GM18868 (cell line): Measurements from ENCODE around the gene IGSF23.
"Not testable (repeated sequence)": the region's sequence is repeated elsewhere in the genome, so short reads cannot be mapped to it uniquely, and the experiment has no call there.

ENCODE experiments used
- ATAC-seq: cut with Tn5 transposase; IDR thresholded peaks from one replicate; pipeline ENCODE4 v1.9.1; 2021; ENCODE audit warnings: mild to moderate bottlenecking, moderate library complexity; ENCODE audit not compliant: unreplicated experiment

Gene IGSF23

DNA sequence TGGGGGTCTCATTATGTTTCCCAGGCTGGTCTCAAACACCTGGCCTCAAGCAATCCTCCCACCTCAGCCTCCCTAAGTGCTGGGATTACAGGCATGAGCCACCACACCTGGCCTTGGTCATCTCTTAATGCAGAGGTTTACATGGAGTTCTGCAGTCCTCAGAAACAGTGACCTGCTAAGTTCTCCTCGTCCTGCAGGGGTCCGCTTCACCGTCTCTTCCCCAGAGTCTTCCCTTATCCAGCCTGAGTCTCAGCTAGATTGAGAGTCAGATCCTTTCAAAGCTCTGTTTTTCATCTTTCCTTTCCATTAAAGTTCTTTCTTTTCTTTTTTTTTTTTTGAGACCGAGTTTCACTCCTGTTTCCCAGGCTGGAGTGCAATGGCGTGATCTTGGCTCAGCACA, 2.9 kb upstream of the IGSF23 start:
- not testable (repeated sequence) for ATAC-seq

DNA sequence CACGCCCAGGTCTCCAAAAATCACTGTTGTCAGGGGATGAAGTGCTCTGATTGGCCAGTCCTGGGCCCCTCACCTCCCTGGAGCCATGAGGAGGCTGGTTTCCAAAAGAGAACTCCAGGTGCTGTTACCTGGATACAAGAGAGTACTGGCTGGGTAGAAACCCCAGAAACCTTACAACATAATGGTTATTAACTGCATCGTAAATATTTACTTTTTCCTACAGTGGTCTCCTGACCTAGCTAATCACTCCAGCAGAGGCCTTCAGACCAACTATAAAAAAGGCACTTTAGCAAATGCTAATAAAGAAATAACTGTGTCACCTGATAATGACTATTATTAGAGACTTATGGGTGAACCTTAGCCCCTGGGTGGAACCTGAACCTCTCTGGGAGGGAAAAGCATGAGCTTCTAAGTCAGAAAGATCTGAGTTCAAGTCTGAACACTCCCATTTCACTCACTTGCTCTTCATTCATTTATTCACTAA, 1.5 kb upstream of the IGSF23 start:
- ATAC-seq: no peak

GRCh38 chr19:44614313-44614712, 950 bp downstream of the IGSF23 start:
- no peak for ATAC-seq

DNA sequence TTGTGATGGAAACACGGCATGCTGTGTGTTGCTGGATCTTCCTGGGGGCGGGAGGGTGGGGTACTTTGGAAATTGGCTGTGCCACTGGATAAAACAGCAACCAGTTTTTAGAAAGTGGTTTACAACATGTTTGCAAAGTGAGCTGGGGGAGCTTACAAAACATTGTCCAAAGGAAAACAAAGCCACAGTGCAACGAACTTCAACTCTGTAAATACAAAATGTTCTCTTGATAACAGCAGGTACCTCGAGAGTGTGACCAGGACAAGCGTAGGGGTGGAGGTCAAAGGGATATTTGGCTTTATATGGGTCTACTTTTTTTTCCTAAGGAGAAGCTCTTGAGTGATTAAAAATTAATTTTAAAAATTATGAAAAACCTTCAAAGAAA, 2.5 kb downstream of the IGSF23 start:
- ATAC-seq: no peak

- no peak for ATAC-seq
Observed at GRCh38 chr19:44617110-44617880, 3.9 kb downstream of the IGSF23 start.

DNA sequence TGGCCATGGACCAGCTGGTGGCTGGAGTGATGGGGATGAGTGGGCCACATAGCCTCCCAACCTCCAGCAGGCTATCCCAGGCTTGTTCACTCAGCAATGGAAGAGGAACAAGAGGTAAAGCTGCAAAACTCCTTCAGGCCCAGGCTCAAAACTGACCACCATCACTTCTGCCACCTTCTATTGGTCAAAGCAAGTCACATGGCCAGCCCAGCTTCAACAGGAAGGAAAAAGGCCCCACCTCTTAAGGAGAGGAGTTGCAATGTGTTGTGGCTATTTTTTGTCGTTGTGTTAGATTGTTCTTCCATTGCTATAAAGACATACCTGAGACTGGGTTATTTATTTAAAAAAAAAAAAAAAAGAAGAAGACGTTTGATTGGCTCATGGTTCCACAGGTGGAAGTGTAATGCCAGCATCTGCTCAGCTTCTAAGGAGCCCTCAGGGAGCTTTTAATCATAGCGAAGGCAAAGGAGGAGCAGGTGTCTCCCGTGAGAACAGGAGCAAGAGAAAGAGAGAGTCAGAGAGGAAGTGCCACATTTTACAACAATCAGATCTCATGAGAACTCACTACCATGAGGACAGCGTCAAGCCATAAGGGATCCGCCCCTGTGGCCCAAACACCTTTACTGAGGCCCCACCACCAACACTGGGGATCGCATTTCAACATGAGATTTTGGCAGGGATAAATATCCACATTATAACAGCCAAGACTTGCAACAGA, 5.4 kb downstream of the IGSF23 start:
- no peak for ATAC-seq

GRCh38 chr19:44620667-44621066, 7.3 kb downstream of the IGSF23 start:
- no peak for ATAC-seq

DNA sequence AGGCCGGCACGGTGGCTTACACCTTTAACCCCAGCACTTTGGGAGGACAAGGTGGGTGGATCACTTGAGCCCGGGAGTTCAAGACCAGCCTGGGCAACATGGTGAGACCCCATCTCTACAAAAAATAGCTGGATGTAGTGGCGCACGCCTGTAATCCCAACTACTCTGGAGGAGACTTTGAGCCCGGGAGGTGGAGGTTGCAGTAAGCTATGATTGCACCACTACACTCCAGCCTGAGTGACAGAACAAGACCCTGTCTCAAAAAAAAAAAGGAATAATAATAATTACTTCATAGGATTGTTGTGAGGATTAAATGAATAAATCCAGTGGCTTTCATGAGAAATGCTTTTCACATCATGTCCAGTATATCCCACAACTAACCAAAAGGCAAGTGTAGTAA, 8.0 kb downstream of the IGSF23 start:
- no peak for ATAC-seq

- ATAC-seq: no peak
Observed at GRCh38 chr19:44623080-44623479, 9.7 kb downstream of the IGSF23 start.

GRCh38 chr19:44623626-44624025, 10.3 kb downstream of the IGSF23 start:
- ATAC-seq: no peak

- ATAC-seq: no peak
Observed at GRCh38 chr19:44624840-44625354, 11.5 kb downstream of the IGSF23 start.

DNA sequence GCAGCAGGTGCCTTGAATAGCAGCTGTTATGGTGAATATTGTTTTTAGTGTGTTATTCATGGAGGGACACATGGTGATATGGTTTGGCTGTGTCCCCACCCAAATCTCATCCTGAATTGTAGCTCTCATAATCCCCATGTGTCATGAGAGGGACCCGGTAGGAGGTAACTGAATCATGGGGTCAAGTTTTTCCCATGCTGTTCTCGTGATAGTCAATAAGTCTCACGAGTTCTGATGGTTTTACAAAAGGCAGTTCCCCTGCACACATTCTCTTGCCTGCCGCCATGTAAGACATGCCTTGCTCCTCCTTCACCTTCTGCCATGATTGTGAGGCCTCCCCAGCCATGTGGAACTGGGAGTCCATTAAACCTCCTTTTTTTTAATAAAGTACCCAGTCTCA, 12.3 kb downstream of the IGSF23 start:
- ATAC-seq: not testable (repeated sequence)

DNA sequence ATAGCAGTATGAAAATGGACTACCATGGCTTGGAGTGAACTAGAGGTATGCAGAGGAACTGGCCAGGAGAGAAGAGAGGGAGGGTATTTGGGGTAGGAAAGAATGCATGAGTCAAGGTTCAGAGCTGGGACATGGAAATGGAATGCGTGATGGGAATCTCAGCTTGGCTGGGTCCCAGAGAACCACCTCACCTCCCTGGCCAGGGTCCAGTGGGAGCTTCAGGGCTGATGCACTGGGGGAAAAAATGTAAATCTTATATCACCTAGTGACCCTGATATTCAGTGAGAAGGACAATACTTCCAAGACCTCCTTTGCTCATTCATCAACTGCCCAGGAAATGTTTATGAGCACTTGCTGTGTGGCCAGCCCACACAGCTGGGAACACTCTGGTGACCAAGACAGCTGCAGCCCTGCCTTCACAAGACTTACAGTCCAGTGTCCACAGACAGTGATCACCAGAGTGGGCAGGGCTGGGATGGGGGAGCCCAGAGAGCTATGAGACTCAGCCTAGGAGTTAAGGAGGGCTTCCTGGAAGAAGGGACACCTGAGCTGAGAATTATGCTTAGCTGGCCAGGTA, 12.8 kb downstream of the IGSF23 start:
- ATAC-seq: no peak

- no peak for ATAC-seq
Observed at GRCh38 chr19:44627631-44628030, 14.3 kb downstream of the IGSF23 start.

- ATAC-seq: no peak
Observed at GRCh38 chr19:44628793-44629192, 15.4 kb downstream of the IGSF23 start.

GRCh38 chr19:44631611-44632010, 18.2 kb downstream of the IGSF23 start:
- not testable (repeated sequence) for ATAC-seq

- not testable (repeated sequence) for ATAC-seq
Observed at GRCh38 chr19:44634058-44634457, 20.7 kb downstream of the IGSF23 start.

GRCh38 chr19:44634785-44635184, 21.4 kb downstream of the IGSF23 start:
- no peak for ATAC-seq

GRCh38 chr19:44635581-44636438, 22.4 kb downstream of the IGSF23 start:
- ATAC-seq: no peak

DNA sequence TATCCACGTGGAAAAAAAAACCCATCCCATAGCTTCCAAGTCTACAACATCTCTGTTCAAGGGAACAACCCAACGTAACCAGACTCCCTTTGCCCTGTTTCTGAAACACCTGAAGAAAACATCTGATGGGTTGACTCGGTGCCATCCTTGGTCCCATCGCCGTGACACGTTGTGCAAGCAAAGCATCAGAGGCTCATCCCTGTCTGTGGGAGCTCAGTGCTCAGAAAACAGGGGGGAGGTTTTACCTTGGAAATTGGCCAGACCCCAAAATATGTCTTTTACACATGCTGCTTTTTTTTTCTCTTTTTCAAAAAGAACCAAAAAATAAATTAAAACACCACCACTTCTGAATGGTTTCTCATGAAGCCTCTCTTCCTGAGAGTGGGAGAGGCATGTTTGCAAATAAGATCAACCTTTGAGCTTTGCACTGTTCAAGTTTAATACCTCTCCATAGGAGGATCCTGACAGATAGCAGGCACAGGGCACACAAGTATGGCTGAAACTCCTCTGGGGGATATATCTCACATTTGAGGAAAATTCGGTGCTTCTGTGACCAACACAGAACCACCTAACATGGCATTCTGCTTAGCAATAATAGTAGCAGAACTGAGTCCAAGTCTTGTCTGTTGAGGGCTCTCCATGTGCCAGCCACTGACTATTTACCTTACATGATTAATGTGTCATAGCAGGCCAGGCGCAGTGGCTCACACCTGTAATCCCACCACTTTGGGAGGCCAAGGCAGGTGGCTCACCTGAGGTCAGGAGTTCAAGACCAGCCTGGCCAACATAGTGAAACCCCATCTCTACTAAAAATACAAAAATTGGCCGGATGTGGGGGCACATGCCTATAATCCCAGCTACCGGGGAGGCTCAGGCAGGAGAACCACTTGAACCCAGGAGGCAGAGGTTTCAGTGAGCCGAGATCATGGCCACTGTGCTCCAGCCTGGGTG, 23.4 kb downstream of the IGSF23 start:
- no peak for ATAC-seq
